HG02840 (cell line): Measurements from ENCODE around the gene CD7.

Experiments used
- ATAC-seq: cut with Tn5 transposase; IDR thresholded peaks from one replicate; pipeline ENCODE4 v1.9.1; 2021; ENCODE audit warnings: mild to moderate bottlenecking, moderate library complexity, moderate number of reproducible peaks; ENCODE audit not compliant: unreplicated experiment, low FRiP score

CD7 gene

DNA sequence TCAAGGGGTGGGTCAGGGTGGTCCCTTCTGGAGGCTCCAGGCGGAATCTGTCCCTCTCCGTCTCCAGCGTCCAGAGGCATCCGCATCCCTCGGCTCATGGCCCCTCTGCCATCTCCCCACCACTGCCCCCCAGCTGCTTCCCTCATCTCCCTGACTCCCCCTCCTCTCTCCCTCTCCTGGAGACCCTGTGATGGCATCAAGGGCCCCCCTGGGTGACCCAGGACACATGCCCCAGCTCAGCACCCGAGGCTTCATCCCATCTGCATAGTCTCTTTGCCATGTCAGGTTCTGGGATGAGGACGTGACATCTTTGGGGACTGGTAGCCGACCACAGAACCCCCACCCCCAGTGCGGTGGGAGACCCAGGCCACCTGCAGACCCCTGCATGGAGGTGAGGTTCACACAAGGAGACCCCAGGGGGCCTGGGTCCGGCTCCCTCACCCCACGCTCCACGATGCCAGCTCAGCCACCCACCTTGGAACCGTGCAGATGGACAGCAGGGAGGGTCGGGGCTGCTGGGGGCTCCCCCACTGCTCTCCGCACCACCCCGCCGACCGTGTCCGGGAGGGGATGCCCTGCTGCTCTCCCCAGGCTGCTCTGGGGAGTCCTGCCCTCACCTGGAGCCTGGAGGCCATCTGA is 12.4 kb upstream of the CD7 start:
- ATAC-seq: no peak

DNA sequence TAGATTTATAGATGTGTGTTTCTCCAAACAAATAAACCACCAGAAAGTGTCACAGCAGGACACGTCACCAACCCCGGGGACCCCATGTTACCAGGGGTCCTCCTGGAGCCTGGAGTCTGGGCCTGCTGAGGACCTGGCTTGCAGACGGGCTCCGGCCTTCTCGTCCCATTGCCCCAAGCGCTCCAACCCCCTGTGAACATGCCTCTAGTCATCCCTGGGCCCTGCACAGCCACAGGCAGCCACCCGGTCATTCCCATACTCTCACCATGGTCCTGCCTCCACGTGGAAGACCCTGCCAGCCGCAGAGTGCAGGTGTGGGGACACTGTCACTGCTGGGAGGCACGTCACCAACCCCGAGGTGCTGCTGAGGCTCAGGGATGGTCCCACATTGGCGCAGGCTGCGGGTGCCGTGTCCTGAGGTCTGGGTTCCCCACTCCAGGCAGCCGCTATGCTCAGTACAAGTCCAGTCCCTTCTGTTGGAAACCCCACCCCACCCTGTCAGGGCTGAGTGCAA is 11.6 kb upstream of the CD7 start:
- ATAC-seq: no peak

GRCh38 chr17:82328141-82328993 is 11.0 kb upstream of the CD7 start:
- ATAC-seq: no peak

DNA sequence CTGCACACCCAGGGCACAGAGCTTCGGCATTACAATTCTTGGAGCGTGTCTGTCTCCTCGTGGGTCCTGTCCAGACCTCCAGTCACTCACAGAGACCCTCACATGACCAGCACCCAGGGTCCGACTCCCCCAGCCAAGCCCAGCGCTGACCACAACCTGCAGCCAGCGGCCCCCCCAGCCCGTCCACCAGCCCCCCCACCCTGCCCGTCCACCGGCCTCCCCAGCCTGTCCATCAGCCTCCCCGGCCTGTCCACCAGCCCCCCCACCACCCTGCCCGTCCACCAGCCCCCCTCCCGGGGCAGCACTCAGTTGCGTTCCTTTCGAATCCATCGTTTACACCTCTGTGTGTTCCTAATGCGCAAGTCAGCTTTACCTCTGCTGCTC is 10.3 kb upstream of the CD7 start:
- no peak for ATAC-seq

DNA sequence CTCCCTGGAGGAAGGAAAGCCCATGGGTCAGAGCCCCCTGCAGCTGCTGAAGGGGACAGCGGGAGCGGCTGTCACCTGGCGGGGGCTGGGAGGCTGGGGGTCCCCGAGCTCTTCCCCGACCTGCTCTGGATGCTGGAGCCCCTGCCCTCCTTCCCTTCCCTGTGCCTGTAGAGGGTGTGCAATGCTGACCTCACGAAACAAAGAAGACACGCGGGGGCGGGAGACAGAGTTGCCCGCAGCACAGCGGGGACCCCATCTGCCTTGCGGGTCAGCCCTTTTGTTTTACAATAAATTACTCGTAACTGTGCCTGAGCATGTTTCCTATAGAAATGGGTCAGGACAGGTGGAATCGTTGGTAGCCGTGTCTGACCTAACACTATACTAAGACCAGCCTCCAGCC is 9.9 kb upstream of the CD7 start:
- ATAC-seq: no peak

- ATAC-seq: no peak
Observed at GRCh38 chr17:82325286-82326180, 8.1 kb upstream of the CD7 start.

DNA sequence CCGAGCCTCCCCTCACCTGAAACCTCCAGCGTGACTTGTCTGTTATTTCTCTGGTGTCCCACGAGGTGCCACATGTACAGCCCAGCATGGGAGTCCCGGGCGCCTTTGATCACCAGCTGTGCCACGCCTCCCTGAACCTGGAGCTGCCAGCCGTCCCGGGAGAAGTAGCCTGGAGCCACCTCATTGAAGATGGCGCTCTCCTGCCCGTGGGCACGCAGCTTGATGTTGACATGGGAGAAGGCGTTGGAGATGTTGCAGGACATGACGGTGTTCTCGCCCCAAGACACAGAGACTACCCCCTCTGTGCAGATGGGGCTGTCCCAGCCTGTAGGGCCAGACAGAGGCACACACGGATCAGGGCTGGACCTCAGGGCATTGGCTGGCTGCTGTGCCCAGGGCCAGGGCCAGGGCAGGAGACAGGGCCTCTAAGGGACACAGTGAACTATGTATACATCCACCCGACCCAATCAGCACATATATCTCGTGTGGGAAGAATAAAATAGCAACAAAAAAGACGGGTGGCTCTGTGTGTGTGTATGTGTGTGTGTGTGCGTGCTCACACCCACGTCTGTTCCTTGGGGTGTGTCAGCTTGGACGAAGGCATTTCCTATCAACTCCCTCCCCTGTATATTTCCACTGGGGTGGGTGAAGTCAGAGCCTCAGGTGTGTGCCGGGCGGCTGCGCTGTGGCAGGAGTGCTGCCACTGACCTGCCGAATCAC is 7.3 kb upstream of the CD7 start:
- ATAC-seq: no peak

DNA sequence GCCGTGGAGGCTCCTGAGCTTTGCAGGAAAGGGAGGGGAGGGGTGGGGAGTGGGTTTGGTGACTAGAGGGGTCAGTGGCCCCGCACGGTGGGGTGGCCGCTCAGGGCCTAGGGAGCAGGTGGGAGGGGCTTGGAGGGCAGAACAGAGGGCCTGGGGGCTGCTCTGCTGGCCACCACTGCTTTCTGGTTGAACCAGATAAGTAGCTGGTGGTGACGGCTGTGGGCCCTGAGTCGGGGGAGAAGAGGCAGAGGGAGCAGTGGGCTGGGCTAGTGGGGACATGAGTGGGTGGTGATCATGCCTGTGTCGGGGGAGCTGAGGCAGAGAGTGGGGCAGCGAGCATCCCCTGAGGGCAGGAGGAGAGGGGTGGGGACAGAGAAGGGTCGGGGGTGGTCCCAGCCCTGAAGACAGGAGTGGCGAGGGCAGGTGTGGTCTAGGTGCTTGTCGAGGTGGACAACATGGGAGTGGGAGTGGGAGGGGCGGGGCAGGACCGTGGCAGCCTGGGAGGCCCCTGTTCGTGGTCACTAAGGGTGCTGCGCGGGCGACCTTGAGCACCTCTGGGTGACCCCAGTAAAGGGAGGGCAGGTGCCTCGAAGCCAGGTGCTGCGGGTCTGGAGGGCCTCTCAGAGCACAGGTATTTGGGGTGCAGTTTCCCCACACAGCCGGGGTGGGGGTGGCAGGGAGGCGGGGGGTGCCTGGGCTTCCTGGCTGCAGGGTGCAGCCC is 6.3 kb upstream of the CD7 start:
- no peak for ATAC-seq

GRCh38 chr17:82322526-82323453 is 5.4 kb upstream of the CD7 start:
- no peak for ATAC-seq

DNA sequence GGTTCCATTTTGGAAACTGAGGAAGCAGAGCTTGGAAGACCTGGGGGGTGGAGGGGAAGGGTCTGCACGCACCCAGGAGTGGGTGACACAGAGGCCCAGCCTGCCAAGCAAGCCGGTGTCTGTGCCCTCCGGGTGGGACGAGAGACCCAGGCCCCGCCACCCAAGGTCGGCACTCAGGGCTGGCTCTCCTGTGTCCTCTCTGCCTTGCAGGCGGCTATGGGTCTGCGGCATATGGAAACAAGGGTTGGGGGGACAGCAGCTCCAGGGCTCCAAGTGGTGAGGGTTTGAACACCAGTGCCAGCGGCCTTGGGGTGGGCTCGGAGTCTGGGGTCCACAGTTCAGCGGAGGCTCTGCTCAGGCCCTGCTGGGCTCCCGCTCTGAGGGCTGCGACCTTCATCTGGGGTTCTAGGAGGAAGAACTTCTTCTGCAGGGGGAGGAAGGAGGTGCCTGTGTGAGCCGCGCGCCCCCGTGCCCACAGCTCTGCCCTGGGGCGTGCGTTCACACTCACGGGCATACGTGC is 4.6 kb upstream of the CD7 start:
- no peak for ATAC-seq

DNA sequence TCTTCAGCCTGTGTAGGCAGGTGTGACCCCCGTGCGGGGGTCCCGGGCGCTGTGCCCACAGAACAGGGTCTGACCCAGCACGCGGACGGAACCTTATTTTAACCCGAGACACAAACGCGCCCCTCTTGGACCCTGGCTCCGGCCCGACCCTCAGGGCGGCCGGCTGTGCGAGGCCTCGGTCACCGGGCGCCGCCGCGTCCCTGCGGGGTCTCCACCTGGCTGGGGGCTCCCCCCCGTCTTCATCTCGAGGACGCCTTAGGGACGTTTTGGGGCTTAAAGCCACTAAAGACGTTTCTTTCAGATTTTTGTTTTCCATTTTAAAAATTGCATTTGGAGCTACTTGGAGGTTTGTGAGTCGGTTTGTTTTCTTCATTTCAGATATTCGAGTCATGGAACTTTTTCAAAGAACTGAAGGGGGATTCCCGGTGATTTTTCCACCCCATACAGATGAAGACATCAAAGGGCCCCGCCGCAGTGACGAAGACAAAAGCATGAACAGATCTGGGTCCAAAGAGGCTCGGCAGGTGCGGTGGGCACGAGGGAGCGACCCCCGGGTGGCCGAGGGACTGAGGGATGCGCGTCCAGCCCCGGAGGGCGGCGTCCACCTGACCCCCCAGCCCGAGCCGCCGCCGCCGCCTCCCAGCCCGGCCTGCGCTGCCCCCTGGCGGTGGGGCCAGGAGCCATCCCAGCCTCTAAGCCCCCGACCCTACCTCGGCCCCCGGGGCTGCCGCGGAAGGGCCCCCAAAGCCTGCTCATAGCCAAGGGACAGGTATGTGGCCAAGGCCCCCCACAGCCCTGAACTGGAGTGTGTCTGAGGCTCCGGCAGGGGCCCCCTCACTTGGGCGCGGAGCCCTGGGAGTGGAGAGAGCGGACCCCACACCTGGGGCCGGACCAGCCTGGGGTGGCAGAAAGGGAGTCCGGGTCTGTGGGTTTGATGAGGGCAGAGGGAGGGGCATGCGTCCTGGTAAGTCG is 3.8 kb upstream of the CD7 start:
- no peak for ATAC-seq

DNA sequence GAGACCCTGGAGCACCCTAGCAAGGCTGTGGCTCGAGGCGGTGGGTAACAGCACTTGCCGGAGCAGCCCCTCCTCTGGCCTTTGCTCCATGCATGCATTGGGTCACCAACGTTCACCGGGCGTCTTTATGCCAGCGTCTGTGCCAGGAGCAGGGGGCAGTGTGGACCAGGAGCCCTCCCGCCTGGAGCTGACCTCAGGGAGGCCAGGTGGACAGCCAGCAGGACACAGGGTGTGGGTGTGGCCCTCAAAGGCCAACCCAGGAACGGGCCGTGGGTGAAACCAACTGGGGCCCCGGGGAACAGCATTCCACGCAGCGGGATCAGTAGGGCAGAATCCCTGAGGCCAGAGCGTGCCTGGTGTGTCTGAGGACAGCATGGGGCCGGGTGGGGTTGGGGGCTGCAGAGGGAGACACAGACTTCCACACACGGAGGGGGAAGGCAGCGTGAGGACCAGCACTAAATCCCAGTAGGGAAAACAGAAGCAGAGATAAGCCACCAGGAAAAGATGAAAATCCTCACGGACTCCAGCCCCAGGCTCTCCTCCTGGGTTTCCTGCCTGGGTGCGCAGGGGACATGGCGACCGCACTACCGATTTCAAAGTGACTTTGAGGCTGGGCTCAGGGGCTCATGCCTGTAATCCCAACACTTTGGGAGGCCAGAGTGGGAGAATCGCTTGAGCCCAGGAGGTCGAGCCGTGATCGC is 2.9 kb upstream of the CD7 start:
- no peak for ATAC-seq

DNA sequence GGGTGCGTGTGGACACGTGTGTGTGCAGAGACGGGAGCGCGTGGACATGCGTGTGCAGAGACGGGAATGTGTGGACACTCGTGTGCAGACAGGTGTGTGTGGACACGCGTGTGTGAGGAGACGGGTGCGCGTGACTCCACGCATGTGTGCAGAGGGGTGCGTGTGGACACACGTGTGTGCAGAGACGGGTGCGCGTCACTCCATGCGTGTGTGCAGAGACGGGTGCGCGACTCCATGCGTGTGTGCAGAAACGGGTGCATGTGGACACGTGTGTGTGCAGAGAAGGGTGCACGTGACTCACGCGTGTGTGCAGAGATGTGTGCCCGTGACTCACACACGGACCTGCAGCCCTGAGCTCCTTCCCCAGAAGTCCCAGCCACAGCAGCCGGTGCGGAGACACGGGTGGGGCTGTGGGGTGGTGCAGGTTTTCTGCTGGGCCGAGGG is 2.2 kb upstream of the CD7 start:
- no peak for ATAC-seq

DNA sequence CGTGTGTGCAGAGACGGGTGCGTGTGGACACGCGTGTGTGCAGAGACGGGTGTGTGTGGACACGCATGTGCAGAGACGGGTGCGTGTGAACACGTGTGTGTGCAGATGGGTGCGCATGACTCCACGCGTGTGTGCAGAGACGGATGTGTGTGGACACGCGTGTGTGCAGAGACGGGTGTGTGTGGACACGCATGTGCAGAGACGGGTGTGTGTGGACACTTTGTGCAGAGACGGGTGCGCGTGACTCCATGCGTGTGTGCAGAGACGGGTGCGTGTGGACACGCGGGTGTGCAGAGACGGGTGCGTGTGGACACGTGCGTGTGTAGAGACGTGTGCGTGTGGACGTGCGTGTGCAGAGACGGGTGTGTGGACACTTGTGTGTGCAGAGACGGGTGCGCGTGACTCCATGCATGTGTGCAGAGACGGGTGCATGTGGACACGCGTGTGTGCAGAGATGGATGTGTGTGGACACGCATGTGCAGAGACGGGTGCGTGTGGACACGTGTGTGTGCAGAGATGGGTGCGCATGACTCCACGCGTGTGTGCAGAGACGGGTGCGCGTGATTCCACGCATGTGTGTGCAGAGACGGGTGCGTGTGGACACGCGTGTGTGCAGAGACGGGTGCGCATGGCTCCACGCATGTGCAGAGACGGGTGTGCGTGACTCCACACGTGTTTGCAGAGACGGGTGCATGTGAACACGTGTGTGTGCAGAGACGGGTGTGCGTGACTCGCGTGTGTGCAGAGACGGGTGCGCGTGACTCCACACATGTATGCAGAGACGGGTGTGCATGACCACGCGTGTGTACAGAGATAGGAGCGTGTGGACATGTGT is 1.6 kb upstream of the CD7 start:
- ATAC-seq: no peak

- no peak for ATAC-seq
Observed at GRCh38 chr17:82318169-82318498, 726 bp upstream of the CD7 start.
